DND-41 (cell line): ENCODE results near the gene TM4SF18.

Source experiments
- EZH2 ChIP-seq: IDR thresholded peaks from 3 replicates; pipeline ENCODE4 v1.6.1; 2012; ENCODE audit warnings: borderline replicate concordance, low read depth, mild to moderate bottlenecking, moderate library complexity, low read length, inconsistent platforms; ENCODE audit not compliant: severe bottlenecking
- TF ChIP-seq, protein P1 (sequence below): IDR thresholded peaks from 2 replicates; pipeline ENCODE4 v1.5.1; 2012; ENCODE audit warnings: borderline replicate concordance, low read length, moderate library complexity, mild to moderate bottlenecking; ENCODE audit not compliant: poor library complexity, severe bottlenecking; ENCODE audit errors: extremely low read depth

DNA sequence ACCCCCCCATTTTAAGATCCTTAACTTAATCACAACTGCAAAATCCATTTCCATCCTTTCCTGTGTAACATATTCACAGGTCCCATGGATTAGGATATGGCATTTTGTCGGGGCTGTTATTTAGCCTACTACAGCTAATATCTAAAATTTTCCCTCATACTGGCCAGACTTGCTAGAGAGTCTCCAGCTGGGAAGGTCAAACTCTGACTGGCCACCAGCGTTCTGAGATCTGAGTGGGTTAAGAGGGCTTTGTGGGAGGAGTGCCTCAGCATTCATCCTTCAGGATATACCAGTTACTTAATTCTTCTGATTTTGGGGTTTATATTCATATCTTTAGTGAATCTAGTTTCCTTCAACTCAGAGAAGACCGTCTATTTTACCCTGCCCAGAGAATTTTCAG is 17.7 kb downstream of the TM4SF18 start:
- TF ChIP-seq, protein P1, sequence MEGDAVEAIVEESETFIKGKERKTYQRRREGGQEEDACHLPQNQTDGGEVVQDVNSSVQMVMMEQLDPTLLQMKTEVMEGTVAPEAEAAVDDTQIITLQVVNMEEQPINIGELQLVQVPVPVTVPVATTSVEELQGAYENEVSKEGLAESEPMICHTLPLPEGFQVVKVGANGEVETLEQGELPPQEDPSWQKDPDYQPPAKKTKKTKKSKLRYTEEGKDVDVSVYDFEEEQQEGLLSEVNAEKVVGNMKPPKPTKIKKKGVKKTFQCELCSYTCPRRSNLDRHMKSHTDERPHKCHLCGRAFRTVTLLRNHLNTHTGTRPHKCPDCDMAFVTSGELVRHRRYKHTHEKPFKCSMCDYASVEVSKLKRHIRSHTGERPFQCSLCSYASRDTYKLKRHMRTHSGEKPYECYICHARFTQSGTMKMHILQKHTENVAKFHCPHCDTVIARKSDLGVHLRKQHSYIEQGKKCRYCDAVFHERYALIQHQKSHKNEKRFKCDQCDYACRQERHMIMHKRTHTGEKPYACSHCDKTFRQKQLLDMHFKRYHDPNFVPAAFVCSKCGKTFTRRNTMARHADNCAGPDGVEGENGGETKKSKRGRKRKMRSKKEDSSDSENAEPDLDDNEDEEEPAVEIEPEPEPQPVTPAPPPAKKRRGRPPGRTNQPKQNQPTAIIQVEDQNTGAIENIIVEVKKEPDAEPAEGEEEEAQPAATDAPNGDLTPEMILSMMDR = no peak
- no peak for TF ChIP-seq EZH2
